Breast epithelium (tissue), 4 donors: Measurements from ENCODE around the gene TSPAN7. TPM values are rescaled to one million over a fixed set of nuclear protein-coding genes. Genes with fewer than 3 reads are reported as not detected.

Experiments
- DNase-seq, 2 donors: peaks; one replicate each; pipeline ENCODE4 v3.0.0-alpha.2; 2019; ENCODE audit warnings: low spot score in 2 of 2
- H3K27ac ChIP-seq, 2 donors: fragments of 200-600 bp; sonication (generic) in 1 of 2; one replicate each; pipeline ENCODE4 v1.5.1; 2016 to 2019; ENCODE audit warnings: mild to moderate bottlenecking in 1 of 2
- H3K27me3 ChIP-seq, 2 donors: fragments of 200-600 bp; sonication (generic) in 1 of 2; one replicate each; pipeline versions ENCODE4 v1.5.1 to v1.6.0; 2017 to 2019; ENCODE audit warnings: control low read depth in 1 of 2, mild to moderate bottlenecking in 1 of 2
- H3K36me3 ChIP-seq: fragments of 200-600 bp; one replicate; pipeline ENCODE4 v1.5.1; 2019
- H3K4me1 ChIP-seq, 2 donors: fragments of 200-600 bp; sonication (generic); one replicate each; pipeline ENCODE4 v1.5.1; 2016 to 2019; ENCODE audit warnings: control low read depth in 1 of 2
- H3K4me3 ChIP-seq, 3 donors: fragments of 200-600 bp; sonication (generic); 1 replicate in 2 of 3; 2 replicates in 1 of 3; pipeline ENCODE4 v1.5.1; 2016 to 2019; ENCODE audit warnings: mild to moderate bottlenecking in 3 of 3, moderate library complexity in 2 of 3
- H3K9me3 ChIP-seq, 2 donors: fragments of 200-600 bp; sonication (generic) in 1 of 2; one replicate each; pipeline ENCODE4 v1.5.1; 2016 to 2019; ENCODE audit warnings: control low read depth in 1 of 2
- CTCF ChIP-seq, 3 donors: fragments of 450-650 bp; IDR thresholded peaks; one replicate each; pipeline ENCODE4 v1.5.1; 2016 to 2017; ENCODE audit warnings: antibody characterized with exemption in 3 of 3, mild to moderate bottlenecking in 3 of 3, moderate library complexity in 3 of 3
- POLR2A ChIP-seq: fragments of 450-650 bp; IDR thresholded peaks from one replicate; pipeline ENCODE4 v1.6.1; 2016; ENCODE audit warnings: antibody characterized with exemption, mild to moderate bottlenecking, moderate library complexity
- POLR2AphosphoS5 ChIP-seq, 3 donors: sonication (generic); formaldehyde crosslinking; IDR thresholded peaks; one replicate each; pipeline ENCODE4 v1.6.1; 2017; ENCODE audit warnings: antibody characterized with exemption in 3 of 3
- intact Hi-C: fragments of 100-400 bp; cut with DNase I; formaldehyde crosslinking; loops from one replicate; pipeline ENCODE4 v1.15.1; 2023; ENCODE audit warnings: low total_unique reads
- total RNA-seq, 3 donors: library from RNA; depleted of rRNA; stranded (reverse); fragments of >200 nt; gene quantifications; one replicate each; pipeline ENCODE4 v1.1.0, GENCODE V29; 2016

Gene TSPAN7
- total RNA-seq, 3 donors from 2014 or later = 15.5 to 26.9 (median 25.9) TPM

DNA sequence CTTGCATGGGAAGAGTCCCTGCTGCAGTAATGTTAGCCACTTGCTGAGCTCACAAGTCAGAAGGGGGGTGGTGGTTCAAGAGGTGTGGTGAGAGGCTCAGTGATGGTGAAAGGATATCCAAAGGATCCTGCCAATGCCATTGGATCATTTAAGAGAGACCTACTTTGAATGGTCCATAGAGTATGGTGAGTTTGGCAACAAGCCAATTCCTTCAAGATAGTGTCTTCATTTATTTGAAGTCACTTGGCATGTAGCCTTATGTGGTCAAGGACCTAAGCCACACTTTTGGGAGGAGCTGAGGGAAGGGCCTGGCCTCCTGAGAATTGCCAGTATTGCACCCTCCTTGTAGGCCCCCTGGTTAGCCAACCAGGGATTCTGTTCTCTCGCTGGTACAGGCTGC lies 87.9 kb downstream of the TSPAN7 start:
- no peak for DNase-seq
- no peaks in the 10 kb centered on the region for H3K36me3 ChIP-seq
- no peaks in the 10 kb centered on the region for H3K4me1 ChIP-seq
- intact Hi-C loops = no loop called here
- TF ChIP-seq CTCF (IDR thresholded peaks at IDR 0.05) = no peak
- TF ChIP-seq POLR2A = no peak
- TF ChIP-seq POLR2AphosphoS5 (IDR thresholded peaks at IDR 0.05) = no peak
- H3K4me3 ChIP-seq = no peak overlapping the region
- no peak overlapping the region for H3K27ac ChIP-seq
- H3K9me3 ChIP-seq = no peaks in the 10 kb centered on the region
- peaks cover 0 to 57% of the 10 kb centered on the region in 2 donors for H3K27me3 ChIP-seq

GRCh38 chrX:38649674-38650647 lies 88.6 kb downstream of the TSPAN7 start:
- Histone ChIP-seq H3K9me3 (no peaks in the 10 kb centered on the region), H3K4me3 (no peak overlapping the region), H3K27me3 (peaks cover 0 to 51% of the 10 kb centered on the region in 2 donors), H3K36me3 (no peaks in the 10 kb centered on the region), H3K27ac (no peak overlapping the region), H3K4me1 (no peaks in the 10 kb centered on the region)
- intact Hi-C loops = no loop called here
- TF ChIP-seq CTCF (IDR thresholded peaks at IDR 0.05) (no peak), POLR2A (no peak), POLR2AphosphoS5 (IDR thresholded peaks at IDR 0.05) (no peak)
- no peak for DNase-seq

DNA sequence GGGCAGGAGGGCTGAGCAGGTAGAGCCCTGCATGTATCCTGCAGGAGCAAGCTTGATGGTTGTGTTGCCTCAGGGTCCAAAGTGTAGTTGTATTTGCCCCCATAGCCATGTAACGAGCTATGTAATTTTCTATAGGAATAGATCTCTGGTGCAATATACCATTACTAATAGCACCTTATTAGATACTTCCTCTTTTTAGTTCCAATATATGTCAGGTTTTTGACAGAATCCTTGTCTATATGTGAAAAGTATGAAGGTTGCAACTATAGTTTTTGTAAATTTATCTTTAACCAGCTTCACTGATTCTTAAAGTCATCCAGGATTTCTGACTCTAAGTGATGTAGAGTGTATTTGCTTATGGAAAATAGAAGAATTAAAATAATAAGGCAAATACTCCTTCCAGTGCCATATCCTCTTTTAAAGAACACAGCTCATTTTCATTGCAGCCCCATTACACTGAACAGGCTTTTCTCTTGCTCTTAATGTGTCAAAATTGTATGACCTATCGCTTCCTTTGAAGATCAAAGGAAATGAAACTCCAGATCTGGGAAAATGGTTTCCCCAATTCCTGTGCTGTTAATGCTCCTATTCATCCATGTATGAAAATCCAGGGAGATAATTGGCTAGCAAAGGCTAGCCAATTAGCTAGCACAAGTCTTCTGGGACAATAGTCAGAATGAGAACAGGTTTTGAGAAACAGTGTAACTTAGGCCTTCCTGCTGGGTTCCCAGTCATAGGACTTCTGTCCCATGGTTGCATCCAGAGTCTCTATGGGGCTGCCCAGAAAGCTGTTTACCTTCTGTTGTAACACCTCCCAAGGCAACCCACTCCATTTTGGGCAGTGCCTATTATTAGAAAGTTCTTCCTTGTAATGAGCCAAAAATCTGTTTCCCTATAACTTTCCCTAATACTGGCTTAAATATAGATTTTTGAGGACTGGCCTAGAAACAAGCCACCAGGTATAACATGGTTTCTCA lies 90.6 kb downstream of the TSPAN7 start:
- no peak overlapping the region for H3K4me3 ChIP-seq
- H3K4me1 ChIP-seq = no peaks in the 10 kb centered on the region
- peaks cover 0 to 48% of the 10 kb centered on the region in 2 donors for H3K27me3 ChIP-seq
- H3K36me3 ChIP-seq = no peaks in the 10 kb centered on the region
- intact Hi-C loops = no loop called here
- DNase-seq = no peak
- TF ChIP-seq POLR2AphosphoS5 (IDR thresholded peaks at IDR 0.05) (no peak), CTCF (IDR thresholded peaks at IDR 0.05) (no peak), POLR2A (no peak)
- no peak overlapping the region for H3K27ac ChIP-seq
- H3K9me3 ChIP-seq = no peaks in the 10 kb centered on the region

DNA sequence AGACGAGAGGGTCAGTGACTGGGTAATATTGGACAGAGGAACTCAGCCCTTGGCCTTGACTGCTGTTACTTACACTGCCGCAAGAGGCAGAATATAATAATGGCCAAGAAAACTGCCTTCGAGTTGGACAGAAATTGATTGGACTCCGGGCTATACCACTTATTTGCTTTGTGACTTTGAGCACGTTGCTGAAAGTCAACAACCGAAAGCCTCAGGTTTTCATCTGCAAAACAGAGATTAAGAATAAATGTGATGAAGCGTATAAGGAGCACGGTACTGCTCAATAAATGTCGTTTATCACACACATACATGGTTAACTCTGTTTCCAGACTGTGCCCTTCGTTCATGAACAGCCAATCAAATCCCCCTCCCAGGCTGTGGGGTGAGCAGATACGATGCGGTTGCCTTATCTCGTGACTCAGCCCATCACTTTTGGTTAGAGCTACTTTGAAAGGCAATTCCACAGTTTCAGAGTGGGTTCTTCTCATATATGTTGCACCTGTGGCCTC lies 91.6 kb downstream of the TSPAN7 start:
- H3K4me3 ChIP-seq = no peak overlapping the region
- no peak for DNase-seq
- intact Hi-C loops = no loop called here
- no peak overlapping the region for H3K27ac ChIP-seq
- TF ChIP-seq POLR2A = no peak
- TF ChIP-seq CTCF (IDR thresholded peaks at IDR 0.05) = no peak
- TF ChIP-seq POLR2AphosphoS5 (IDR thresholded peaks at IDR 0.05) = no peak
- no peaks in the 10 kb centered on the region for H3K9me3 ChIP-seq
- H3K4me1 ChIP-seq = no peaks in the 10 kb centered on the region
- H3K27me3 ChIP-seq = peaks cover 0 to 57% of the 10 kb centered on the region in 2 donors
- no peaks in the 10 kb centered on the region for H3K36me3 ChIP-seq
